HG03064 (cell line): ENCODE results near the gene GAS2L1.

Source experiments
- ATAC-seq: cut with Tn5 transposase; IDR thresholded peaks from one replicate; pipeline ENCODE4 v1.9.1; 2021; ENCODE audit warnings: low read depth; ENCODE audit not compliant: unreplicated experiment

The GAS2L1 gene

GRCh38 chr22:29306175-29306834, at the start of gene GAS2L1:
Gene GAS2L1, plus strand, starts transcription at chr22:29306650. Its CDS starts 1,456 bp downstream, at chr22:29308106.
- ATAC-seq: no peak

- ATAC-seq: no peak
Measured at GRCh38 chr22:29257751-29258181, 48.7 kb upstream of the GAS2L1 start.

- no peak for ATAC-seq
Measured at GRCh38 chr22:29258407-29259252, 47.8 kb upstream of the GAS2L1 start.

- ATAC-seq: no peak
Measured at GRCh38 chr22:29259253-29259899, 47.1 kb upstream of the GAS2L1 start.

- ATAC-seq: no peak
Measured at GRCh38 chr22:29260031-29260560, 46.4 kb upstream of the GAS2L1 start.

GRCh38 chr22:29260601-29261315, 45.7 kb upstream of the GAS2L1 start:
- no peak for ATAC-seq

GRCh38 chr22:29263791-29264276, 42.6 kb upstream of the GAS2L1 start:
- ATAC-seq: no peak

- no peak for ATAC-seq
Measured at GRCh38 chr22:29265305-29265704, 41.1 kb upstream of the GAS2L1 start.

- no peak for ATAC-seq
Measured at GRCh38 chr22:29265929-29266328, 40.5 kb upstream of the GAS2L1 start.

- no peak for ATAC-seq
Measured at GRCh38 chr22:29266564-29267461, 39.6 kb upstream of the GAS2L1 start.

- ATAC-seq: peak; percentile 25
Measured at GRCh38 chr22:29267462-29267857, 39.0 kb upstream of the GAS2L1 start.

- peak; percentile 53 for ATAC-seq
Measured at GRCh38 chr22:29267858-29268510, 38.5 kb upstream of the GAS2L1 start, which contains the start of the genes EWSR1 and RHBDD3. Gene EWSR1, plus strand, starts transcription at chr22:29268268. Its CDS starts 69 bp downstream, at chr22:29268337. Gene RHBDD3, minus strand, starts transcription at chr22:29267981. Its CDS starts 2,355 bp downstream, at chr22:29265626.

- ATAC-seq: no peak
Measured at GRCh38 chr22:29268511-29269229, 37.8 kb upstream of the GAS2L1 start.

- no peak for ATAC-seq
Measured at GRCh38 chr22:29269230-29269604, 37.2 kb upstream of the GAS2L1 start.

- no peak for ATAC-seq
Measured at GRCh38 chr22:29269731-29270474, 36.5 kb upstream of the GAS2L1 start.

GRCh38 chr22:29270475-29271271, 35.8 kb upstream of the GAS2L1 start:
- ATAC-seq: no peak
